Hematopoietic multipotent progenitor cell (in vitro differentiated cells): ENCODE results near the gene FOXC1. TPM values are rescaled to one million over a fixed set of nuclear protein-coding genes. Genes with fewer than 3 reads are reported as not detected.

Source experiments
- DNase-seq, 3 donors: peaks; one replicate each; pipeline ENCODE4 v3.0.0-alpha.2; 2011 to 2015; ENCODE audit warnings: low read depth in 2 of 3, low spot score in 2 of 3
- total RNA-seq: library from RNA; depleted of rRNA; stranded (reverse); fragments of >200 nt; gene quantifications from one replicate; pipeline ENCODE4 v1.2.3, GENCODE V29; 2012

FOXC1 gene
- total RNA-seq, 1 donor: under 0.01 TPM

GRCh38 chr6:1598886-1599285, 10.8 kb upstream of the FOXC1 start:
- DNase-seq: no peak

GRCh38 chr6:1599469-1599868, 10.2 kb upstream of the FOXC1 start:
- no peak for DNase-seq

GRCh38 chr6:1600063-1600763, 9.5 kb upstream of the FOXC1 start:
- DNase-seq: no peak

GRCh38 chr6:1600764-1601157, 9.0 kb upstream of the FOXC1 start:
- DNase-seq: no peak

GRCh38 chr6:1601158-1602048, 8.3 kb upstream of the FOXC1 start:
- DNase-seq: no peak

GRCh38 chr6:1602049-1602713, 7.5 kb upstream of the FOXC1 start:
- DNase-seq: no peak

GRCh38 chr6:1603708-1604107, 6.0 kb upstream of the FOXC1 start:
- DNase-seq: no peak

- peak; percentile 62 to 71 (median 66) for DNase-seq
Measured at GRCh38 chr6:1604158-1605003, 5.3 kb upstream of the FOXC1 start.

- DNase-seq: no peak
Measured at GRCh38 chr6:1605004-1605892, 4.5 kb upstream of the FOXC1 start.

GRCh38 chr6:1605893-1606779, 3.6 kb upstream of the FOXC1 start:
- no peak for DNase-seq

- no peak for DNase-seq
Measured at GRCh38 chr6:1606780-1607515, 2.8 kb upstream of the FOXC1 start.

- no peak for DNase-seq
Measured at GRCh38 chr6:1607516-1608221, 2.0 kb upstream of the FOXC1 start.

GRCh38 chr6:1608222-1609040, 1.3 kb upstream of the FOXC1 start:
- DNase-seq: no peak

- DNase-seq: no peak
Measured at GRCh38 chr6:1609041-1609647, 571 bp upstream of the FOXC1 start.

- peak in 1 of 3 donors; percentile 50 for DNase-seq
Measured at GRCh38 chr6:1610497-1611321, 994 bp downstream of the FOXC1 start.
